ENCODE data around the gene PIAS1.

- TF ChIP-seq CTCF (conservative IDR thresholded peaks at IDR 0.05; ENCODE audit: low read length) (no peak), EZH2phosphoT487 (IDR thresholded peaks at IDR 0.05; ENCODE audit: borderline replicate concordance, low read depth, low read length) (no peak)
These were observed 180.9 kb downstream of the PIAS1 start for GRCh38 chr15:68235022-68235421.
